K562 (cell line): ENCODE data around the gene HTR3C. TPM values are rescaled to one million over a fixed set of nuclear protein-coding genes. Genes with fewer than 3 reads are reported as not detected.

ENCODE experiments used
- ATAC-seq: fragments of 200-7000 bp; cut with Tn5 transposase; 3 replicates; pipeline ENCODE4 v1.9.1; 2020; ENCODE audit warnings: moderate library complexity
- BruUV-seq: library from RNA; stranded (reverse); fragments of 400-500 nt; replicated peaks from 2 replicates; lab custom pipeline; 2021; lab: Mats Ljungman, UMichigan
- CTCF ChIA-PET: fragments of 300-600 bp; formaldehyde crosslinking; extraction: SDS; loops from one replicate; lab custom pipeline; 2021; ENCODE audit warnings: low intra/inter-chr PET ratio; lab: Yijun Ruan, JAX
- POLR2A ChIA-PET: fragments of 300-600, 350-650 bp; sonication (Branson Sonifier 250); formaldehyde crosslinking; extraction: SDS; loops from one replicate; lab custom pipeline; 2021; ENCODE audit warnings: antibody characterized with exemption, inconsistent platforms; lab: Yijun Ruan, JAX
- DNase-seq, 4 experiments: peaks; one replicate each; pipeline versions ENCODE4 v3.0.0 to v3.0.0-alpha.2; 2011 to 2018; ENCODE audit warnings: low spot score in 3 of 4, mixed read lengths in 3 of 4; ENCODE audit errors: extremely low read depth in 1 of 4
- FAIRE-seq: peaks from 2 replicates; lab custom pipeline; 2011; peaks lifted over from hg19 to GRCh38; lab: Jason Lieb, UNC
- H2AFZ ChIP-seq: 2 replicates; pipeline ENCODE4 v1.6.0; 2011; ENCODE audit warnings: low read depth, low read length, control low read depth, inconsistent platforms
- H3K27ac ChIP-seq: fragments of 200-600 bp; 3 replicates; pipeline ENCODE4 v1.8.0; 2011; ENCODE audit warnings: low read depth, mild to moderate bottlenecking, control low read depth, inconsistent platforms, low read length, moderate library complexity, mixed read lengths; ENCODE audit errors: extremely low read depth
- H3K27me3 ChIP-seq, 2 experiments: fragments of 300-600 bp in 1 of 2; 2 replicates in 1 of 2; 3 replicates in 1 of 2; pipeline versions ENCODE4 v1.6.0 to v1.8.0; 2011; ENCODE audit warnings: inconsistent platforms in 2 of 2, low read length in 2 of 2, mild to moderate bottlenecking in 1 of 2, mixed read lengths in 1 of 2, moderate library complexity in 1 of 2; ENCODE audit not compliant: control insufficient read depth in 2 of 2, insufficient read depth in 2 of 2
- H3K36me3 ChIP-seq: fragments of 300-600 bp; 3 replicates; pipeline ENCODE4 v1.8.0; 2011; ENCODE audit warnings: mild to moderate bottlenecking, low read length, inconsistent platforms; ENCODE audit not compliant: control insufficient read depth, insufficient read depth
- H3K4me1 ChIP-seq, 2 experiments: fragments of 200-600 bp in 1 of 2; replicated peaks in 1 of 2; 2 replicates in 1 of 2; 3 replicates in 1 of 2; pipeline versions ENCODE4 v1.5.1 to v1.8.0; 2011; ENCODE audit warnings: inconsistent platforms in 2 of 2, low read length in 2 of 2, mild to moderate bottlenecking in 1 of 2, mixed read lengths in 1 of 2, moderate library complexity in 1 of 2; ENCODE audit not compliant: control insufficient read depth in 2 of 2, insufficient read depth in 2 of 2
- H3K4me2 ChIP-seq: 2 replicates; pipeline ENCODE4 v1.6.1; 2011; ENCODE audit warnings: low read length, control low read depth, inconsistent platforms, mixed read lengths; ENCODE audit not compliant: insufficient read depth
- H3K4me3 ChIP-seq: fragments of 200-600 bp; sonication (generic), shearing (Covaris generic); 2 replicates; pipeline ENCODE4 v1.5.1; 2016; ENCODE audit warnings: control low read depth, inconsistent platforms
- H3K79me2 ChIP-seq: fragments of 200-600 bp; 3 replicates; pipeline ENCODE4 v1.8.0; 2011; ENCODE audit warnings: low read length, inconsistent platforms; ENCODE audit not compliant: control insufficient read depth, insufficient read depth
- H3K9ac ChIP-seq, 2 experiments: 2 replicates each; pipeline versions ENCODE4 v1.6.0 to v1.6.1; 2011; ENCODE audit warnings: low read depth in 2 of 2, low read length in 2 of 2, control low read depth in 1 of 2, inconsistent platforms in 1 of 2, mild to moderate bottlenecking in 1 of 2, mixed read lengths in 1 of 2; ENCODE audit not compliant: insufficient read depth in 1 of 2
- H3K9me1 ChIP-seq: one replicate; pipeline ENCODE4 v1.6.0; 2011; ENCODE audit warnings: inconsistent platforms, mild to moderate bottlenecking, low read length, moderate library complexity; ENCODE audit not compliant: control insufficient read depth, insufficient read depth
- H3K9me3 ChIP-seq: replicated peaks from 2 replicates; pipeline ENCODE4 v1.5.1; 2011; ENCODE audit warnings: low read depth, low read length, inconsistent platforms; ENCODE audit not compliant: control insufficient read depth, insufficient read depth
- H4K20me1 ChIP-seq: replicated peaks from 2 replicates; pipeline ENCODE4 v1.6.1; 2011; ENCODE audit warnings: low read length, inconsistent platforms, mixed read lengths; ENCODE audit not compliant: control insufficient read depth, insufficient read depth
- BHLHE40 ChIP-seq: IDR thresholded peaks from 2 replicates; pipeline ENCODE4 v1.6.1; 2011; ENCODE audit warnings: low read length, improper control_type of control experiment
- HMBOX1 ChIP-seq: sonication (generic); IDR thresholded peaks from 2 replicates; pipeline ENCODE4 v1.6.1; 2016
- ZNF449 ChIP-seq: fragments of 250-450 bp; sonication (Bioruptor Pico); IDR thresholded peaks from 2 replicates; pipeline ENCODE4 v1.8.0; 2022; ENCODE audit warnings: moderate library complexity, mild to moderate bottlenecking, inconsistent platforms
- ZNF512 ChIP-seq: IDR thresholded peaks from 2 replicates; pipeline ENCODE4 v1.6.1; 2016; ENCODE audit warnings: missing genetic modification characterization, missing compliant biosample characterization
- WGBS: fragments of 100-300 bp; shearing (Covaris generic); methylation state at CpG from one replicate; pipeline ENCODE4 v1.1.6; 2016; ENCODE audit warnings: low coverage, mixed read lengths; ENCODE audit not compliant: insufficient coverage; ENCODE audit errors: missing lambda C conversion rate; 5-methylcytosine and 5-hydroxymethylcytosine counted together
- in situ Hi-C: fragments of 300-500 bp; cut with MboI; formaldehyde crosslinking; loops from 4 replicates; pipeline ENCODE4 v1.15.0; 2018; ENCODE audit warnings: inconsistent platforms, mixed read lengths
- intact Hi-C: fragments of 100-400 bp; cut with micrococcal nuclease; formaldehyde crosslinking; loops from 2 replicates; pipeline ENCODE4 v1.14.2; 2022
- polyA plus RNA-seq, 8 experiments: library from polyadenylated mRNA; depleted of rRNA in 4 of 8; stranded (reverse) in 5 of 8; unstranded in 3 of 8; fragments of >200 nt; fragmentation: Nextera tagmentation in 2 of 8; fragmentation: Illumina TruSeq in 1 of 8; extraction: Ambion mirVana in 2 of 8; extraction: Trizol in 1 of 8; gene quantifications; 2 replicates each; pipeline versions ENCODE4 v1.2.1 to v1.2.3, GENCODE V29; 2011 to 2014; ENCODE audit warnings: inconsistent platforms in 1 of 8, missing spikeins in 1 of 8
- total RNA-seq, 7 experiments: library from RNA; depleted of rRNA in 6 of 7; stranded (reverse); fragments of >200 nt in 6 of 7; fragmentation: Illumina TruSeq in 2 of 7; extraction: Trizol in 2 of 7; gene quantifications; 2 replicates each; pipeline versions ENCODE4 v1.2.1 to v1.2.3, GENCODE V29; 2011 to 2021; ENCODE audit warnings: low replicate concordance in 1 of 7

The HTR3C gene
- total and polyA plus RNA-seq, 9 of the 15 experiments (the other 6 are each of a cell fraction or from before 2014, with no cell fraction given) = 0.04 to 0.06 TPM; not detected in 7

GRCh38 chr3:184031187-184031792 lies 21.6 kb upstream of the HTR3C start, which contains the start of gene HTR3D:
HTR3D (plus strand) TSS chr3:184031742; CDS start chr3:184031742, 0 bp downstream.
- intact Hi-C loops = no loop called here
- Histone ChIP-seq H4K20me1 (no peaks in the 10 kb centered on the region), H3K9ac (no peak within 1 kb of the TSS), H3K36me3 (no peaks in the 10 kb centered on the region), H2AFZ (no peak within 1 kb of the TSS), H3K4me1 (no peaks in the 10 kb centered on the region; a peak in 1 of 5 replicates), H3K27me3 (peaks cover 7 to 10% of the 10 kb centered on the region in 2 experiments; a peak in 4 of 5 replicates), H3K4me3 (no peak within 1 kb of the TSS), H3K27ac (no peak within 1 kb of the TSS), H3K79me2 (no peaks in the 10 kb centered on the region), H3K4me2 (no peak within 1 kb of the TSS), H3K9me3 (no peaks in the 10 kb centered on the region), H3K9me1 (no peaks in the 10 kb centered on the region)
- WGBS = 3% methylated on average over 4 of the region's 4 CpGs
- ATAC-seq (peak; percentile 42; the same call in 1 of the 3 replicates), DNase-seq (no peak), FAIRE-seq (no peak)
- TF ChIP-seq HMBOX1 = no peak
- peak; percentile 90 for TF ChIP-seq ZNF512 (tag)
- peak; percentile 29; the same call in 1 of the 2 replicates for TF ChIP-seq BHLHE40
- no peak for TF ChIP-seq ZNF449 (CRISPR knock-in tag)
- in situ Hi-C loops = no loop called here
- no TSS peak for BruUV-seq
- POLR2A ChIA-PET = interaction anchor here (1.2 kb wide), 1 partner anchor 16 kb away, joined by 4 read pairs; no protein-coding TSS in a partner anchor
- CTCF ChIA-PET = no interaction called here
